HG03095 (cell line): Measurements from ENCODE around the gene C19orf47.

ENCODE experiments used
- ATAC-seq: cut with Tn5 transposase; IDR thresholded peaks from one replicate; pipeline ENCODE4 v1.9.1; 2021; ENCODE audit warnings: moderate library complexity; ENCODE audit not compliant: unreplicated experiment

C19orf47 gene, protein sequence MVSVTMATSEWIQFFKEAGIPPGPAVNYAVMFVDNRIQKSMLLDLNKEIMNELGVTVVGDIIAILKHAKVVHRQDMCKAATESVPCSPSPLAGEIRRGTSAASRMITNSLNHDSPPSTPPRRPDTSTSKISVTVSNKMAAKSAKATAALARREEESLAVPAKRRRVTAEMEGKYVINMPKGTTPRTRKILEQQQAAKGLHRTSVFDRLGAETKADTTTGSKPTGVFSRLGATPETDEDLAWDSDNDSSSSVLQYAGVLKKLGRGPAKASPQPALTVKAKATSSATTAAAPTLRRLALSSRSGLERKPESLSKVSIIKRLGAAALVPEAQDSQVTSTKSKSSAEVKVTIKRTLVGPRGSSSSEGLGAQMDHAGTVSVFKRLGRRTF

DNA sequence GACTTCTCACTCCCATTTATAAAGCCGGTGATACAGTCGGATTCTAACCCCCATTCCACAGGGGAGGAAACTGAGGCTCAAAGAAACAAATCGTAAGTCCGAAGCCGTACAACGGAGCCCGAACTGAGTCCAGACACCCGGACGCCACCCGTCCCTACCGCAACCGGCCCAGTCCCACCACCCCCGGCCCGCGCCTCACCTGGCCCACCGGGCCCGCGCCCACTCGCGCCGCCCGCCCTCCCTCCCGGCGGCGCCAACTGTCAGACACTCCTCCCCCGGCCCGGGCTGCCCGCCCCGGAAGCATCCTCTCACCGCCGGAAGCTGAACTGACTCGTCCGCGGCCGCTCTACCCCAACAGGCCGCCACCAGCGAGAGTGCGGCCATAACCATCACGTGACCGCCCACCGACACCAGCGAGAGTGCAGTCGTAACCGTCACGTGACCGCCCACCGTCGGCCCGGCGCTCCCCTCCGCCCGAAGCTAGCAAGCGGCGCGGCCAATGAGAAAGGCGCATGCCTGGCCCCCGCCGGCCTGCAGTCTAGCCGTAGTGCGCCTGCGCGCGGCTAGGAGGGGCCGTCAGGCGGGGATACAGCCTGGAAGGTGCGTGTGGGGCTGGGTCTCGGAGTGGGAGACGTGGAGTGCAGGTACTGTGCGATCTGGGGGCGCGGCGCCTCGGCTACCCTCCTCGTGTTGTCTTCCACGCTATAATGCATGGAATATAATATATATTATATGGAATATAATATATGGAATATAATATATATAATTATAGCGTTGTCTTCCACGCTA, at the start of gene C19orf47, which contains the start of gene PLD3:
Gene C19orf47, minus strand, starts transcription at position 273 of the 789 bp plus-strand sequence. CDS start 6,540 bp downstream, outside the sequence.
Gene PLD3, plus strand, starts transcription at position 571 of the 789 bp plus-strand sequence. CDS start 17,789 bp downstream, outside the sequence.
- peak; percentile 91 for ATAC-seq

DNA sequence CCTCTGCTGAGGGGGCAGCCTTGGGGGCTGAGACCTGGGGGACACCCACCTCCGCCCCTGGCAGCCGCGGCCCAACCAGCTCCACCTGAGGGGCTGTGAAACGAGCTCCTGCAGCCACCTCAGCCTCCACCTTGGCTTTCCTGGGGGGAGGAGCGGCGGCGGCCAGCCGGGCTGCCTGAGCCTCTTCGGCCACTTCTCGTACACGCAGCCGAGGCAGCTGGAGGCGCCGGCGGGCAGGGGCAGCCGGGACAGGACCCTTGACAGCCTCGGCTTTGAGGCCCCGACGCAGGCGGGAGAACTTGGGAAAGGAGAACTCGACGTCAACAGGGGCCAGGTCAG, 49.3 kb upstream of the C19orf47 start:
- ATAC-seq: no peak

DNA sequence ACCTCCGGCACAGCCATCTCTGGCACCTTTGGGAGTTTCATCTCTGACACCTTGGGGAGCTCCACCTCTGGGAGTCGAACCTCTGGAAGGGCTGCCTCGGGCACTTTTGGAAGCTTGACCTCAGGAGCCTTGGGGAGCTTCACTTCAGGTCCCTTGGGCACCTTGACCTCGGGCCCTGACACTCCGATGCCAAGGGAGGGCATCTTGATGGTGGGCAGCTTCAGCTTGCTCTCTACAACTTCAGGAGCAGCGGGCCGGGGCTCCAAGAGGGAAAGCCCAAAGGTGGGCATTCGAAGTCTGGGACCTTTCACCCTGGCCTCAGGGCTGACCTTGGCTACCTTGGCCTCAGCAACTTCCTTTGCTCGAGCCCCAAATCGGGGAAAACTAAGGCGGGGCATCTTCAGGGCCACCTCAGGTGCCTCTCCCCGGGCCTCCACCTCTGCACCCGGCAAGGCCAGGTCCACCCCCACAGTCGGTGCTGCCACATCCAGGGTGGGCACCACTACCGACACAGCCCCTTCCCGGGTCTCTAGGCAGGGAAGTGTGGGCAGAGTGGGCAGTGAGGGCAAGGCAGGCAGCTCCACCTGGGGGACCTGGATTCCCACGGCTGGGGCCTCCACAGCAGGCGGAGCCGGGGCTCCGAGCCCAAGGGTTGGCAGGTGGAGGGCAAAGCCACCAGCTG, 48.8 kb upstream of the C19orf47 start:
- no peak for ATAC-seq

DNA sequence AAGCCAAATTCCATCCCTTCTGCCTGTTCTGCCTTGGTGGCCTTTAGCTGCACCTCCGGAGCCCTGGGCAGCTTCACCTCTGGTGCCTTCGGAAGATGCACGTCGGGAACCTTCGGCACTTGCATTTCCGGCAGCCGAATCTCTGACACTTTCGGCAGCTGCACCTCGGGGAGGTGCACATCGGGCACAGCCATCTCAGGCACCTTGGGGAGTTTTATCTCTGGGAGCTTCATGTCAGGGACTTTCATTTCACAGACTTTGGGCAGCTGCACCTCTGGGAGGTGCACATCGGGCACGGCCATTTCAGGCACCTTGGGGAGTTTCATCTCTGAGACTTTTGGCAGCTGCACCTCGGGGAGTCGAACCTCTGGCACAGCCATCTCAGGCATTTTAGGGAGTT, 47.8 kb upstream of the C19orf47 start:
- ATAC-seq: no peak

DNA sequence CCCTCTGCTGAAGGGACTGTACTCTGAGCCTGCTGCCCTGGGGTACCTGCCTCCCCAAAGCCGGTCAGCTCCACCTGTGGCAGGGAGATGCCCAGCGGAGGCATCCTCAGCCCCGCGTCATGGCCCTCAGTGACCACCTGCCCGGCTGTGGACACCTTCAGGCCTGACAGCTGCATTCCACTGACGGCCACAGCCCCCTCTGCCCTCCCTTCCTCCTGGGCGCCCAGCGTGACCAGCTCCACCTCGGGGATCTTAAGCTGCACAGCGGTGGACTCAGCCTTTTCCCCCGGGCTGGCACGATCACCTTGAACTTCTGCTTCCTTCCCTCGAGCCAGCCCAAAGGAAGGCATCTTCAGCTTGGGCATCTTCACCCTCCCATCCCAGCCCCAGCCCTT, 46.6 kb upstream of the C19orf47 start:
- no peak for ATAC-seq

DNA sequence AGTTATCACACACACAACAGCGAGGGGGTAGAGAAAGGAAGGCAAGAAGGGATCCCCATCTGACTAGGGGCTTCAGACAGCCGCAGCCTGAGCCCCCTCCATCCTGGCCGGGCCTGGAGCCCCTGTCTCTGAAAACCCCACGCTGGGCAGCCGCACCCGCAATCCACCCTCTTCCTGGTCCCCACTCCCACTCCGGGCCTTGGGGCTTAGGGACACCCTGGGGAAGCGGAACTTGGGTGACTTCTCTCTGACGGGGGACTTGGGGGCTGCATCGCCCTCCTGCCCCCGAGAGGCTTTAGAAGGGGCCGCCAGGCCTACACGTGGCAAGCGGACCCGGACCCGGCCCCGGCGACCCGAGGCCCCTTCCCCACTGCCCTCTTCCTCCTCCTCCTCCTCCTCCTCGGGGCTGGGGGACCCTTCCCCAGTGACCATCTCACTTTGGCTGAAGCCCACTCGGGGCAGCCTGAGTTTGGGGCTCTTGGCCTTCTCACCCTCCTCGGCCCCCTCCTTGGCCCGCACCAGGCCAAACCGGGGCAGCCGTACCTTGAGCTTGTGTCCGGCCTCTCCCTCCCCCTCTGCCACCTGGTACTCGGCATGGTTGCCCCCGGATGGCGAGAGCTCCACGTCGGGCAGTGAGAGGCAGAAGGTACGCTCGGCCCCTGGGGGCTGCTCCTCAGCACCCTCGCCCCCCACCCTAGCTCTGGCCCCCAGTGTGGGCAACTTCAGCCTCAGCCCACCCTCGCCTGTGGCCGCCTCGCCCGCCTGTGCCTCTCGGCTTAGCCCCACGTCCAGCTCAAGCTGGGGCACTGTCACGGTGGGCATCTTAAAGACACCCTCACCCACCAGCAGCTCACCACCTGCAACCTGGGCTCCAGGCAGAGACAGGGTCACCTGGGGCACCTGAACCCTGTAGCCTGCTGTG, 46.0 kb upstream of the C19orf47 start:
- no peak for ATAC-seq

DNA sequence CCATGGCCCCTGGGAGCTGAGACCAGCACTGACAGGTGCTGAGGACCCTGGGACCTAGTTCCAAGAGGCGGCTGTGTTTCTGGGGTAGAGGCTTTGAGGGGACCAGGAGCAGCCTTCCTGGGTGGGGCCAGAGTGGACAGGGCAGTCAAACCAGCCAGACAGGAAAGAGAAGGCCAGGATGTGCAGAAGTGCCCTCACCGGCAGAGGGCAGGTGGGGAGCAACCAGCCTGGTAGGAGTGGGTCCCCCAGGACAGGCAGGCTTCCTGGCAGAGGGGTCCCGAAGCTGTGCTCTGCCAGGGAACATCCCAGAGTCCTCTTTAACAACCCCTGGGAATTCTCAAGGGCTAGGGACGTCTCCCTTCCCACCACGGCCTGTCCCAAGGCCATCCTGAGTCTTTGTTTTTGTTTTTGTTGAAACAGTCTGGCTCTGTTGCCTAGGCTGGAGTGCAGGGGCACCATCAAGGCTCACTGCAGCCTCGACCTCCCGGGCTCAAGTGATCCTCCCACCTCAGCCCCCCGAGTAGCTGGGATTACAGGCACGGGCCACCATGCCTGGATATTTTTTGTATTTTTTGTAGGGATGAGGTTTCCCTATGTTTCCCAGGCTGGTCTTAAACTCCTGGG, 44.8 kb upstream of the C19orf47 start:
- no peak for ATAC-seq

DNA sequence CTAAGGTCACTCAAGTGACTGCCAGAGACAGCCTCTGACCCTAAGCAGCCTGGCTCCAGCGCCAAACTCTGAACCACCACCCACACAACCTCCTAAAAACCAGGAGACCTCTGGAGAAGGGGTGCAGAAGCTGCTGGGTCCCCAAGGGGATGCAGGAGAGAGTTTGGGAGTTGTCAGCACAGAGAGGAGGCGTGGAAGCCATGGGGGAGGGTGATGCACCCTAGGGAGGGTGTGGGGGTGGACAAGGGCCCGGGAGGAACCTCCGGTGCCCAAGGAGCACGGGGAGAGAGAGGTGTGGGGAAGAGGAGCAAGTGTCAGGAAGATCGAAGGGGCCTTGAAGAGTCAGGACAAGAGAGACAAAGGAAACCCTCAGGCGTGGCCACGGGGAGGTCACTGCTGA, 43.9 kb upstream of the C19orf47 start:
- ATAC-seq: no peak

DNA sequence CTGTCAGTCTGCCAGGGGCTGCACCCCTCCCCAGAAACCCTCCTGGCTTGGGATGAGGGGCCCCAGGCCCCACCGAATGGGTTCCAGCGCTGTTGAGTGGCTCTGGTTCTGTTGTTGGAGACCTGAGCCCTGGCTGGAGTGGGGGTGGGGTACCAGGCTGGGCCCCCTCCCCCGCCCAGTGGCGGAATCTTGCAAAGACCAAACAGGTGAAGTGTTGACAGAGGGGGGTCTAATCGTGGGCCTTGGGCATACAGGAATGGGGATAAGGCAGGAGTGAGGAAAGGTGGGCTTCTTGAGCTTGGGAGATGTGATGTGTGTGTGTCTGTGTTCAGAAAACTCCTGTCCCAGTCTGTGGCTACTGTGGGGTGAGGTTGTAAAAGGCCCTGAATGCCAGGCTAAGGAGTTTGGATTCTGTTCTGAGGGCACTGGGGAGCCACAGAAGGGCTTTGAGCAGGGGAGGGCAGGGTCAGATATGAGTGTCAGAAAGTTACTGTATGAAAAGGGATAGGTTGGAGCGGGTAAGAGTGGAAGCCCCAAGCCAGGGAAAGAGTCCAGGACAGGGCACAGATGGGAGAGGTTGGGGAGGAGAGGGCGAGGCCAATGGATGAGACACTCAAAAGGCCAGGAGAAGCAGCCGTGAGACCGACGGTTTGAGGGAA, 42.0 kb upstream of the C19orf47 start, which contains the start of gene HIPK4:
Gene HIPK4, minus strand, starts transcription at position 98 of the 659 bp plus-strand sequence. CDS start 279 bp downstream, outside the sequence.
- ATAC-seq: no peak

DNA sequence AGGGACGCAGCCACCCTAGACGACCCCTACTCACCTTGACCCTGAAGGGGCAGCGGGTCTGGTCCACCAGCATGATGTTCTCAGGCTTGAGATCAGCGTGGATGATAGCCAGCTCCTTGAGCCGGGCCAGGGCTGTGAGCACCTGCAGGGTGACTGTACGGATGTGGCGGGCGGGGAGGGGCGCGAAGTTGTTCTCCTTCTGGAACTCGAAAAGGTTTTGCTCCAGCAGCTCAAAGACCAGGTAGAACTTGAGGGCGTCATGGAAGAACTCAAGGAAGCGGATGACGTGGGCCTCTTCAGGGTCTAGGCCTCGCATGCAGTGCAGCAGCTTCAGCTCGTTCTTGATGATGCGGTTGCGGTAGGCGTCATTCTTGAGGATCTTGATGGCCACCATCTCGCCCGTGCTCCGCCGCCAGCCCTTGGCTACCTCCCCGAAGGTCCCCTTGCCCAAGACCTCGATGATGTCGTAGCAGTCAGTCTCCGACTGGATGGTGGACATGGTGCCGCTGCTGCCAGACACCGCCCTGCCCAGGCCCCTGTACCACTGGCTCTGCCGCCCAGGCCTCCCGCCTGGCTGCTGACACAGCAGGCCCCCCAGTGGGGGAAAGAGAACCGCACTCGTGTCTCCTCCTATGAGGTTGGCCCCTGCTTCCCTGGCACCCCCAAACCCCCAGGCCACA, 41.3 kb upstream of the C19orf47 start:
- no peak for ATAC-seq

DNA sequence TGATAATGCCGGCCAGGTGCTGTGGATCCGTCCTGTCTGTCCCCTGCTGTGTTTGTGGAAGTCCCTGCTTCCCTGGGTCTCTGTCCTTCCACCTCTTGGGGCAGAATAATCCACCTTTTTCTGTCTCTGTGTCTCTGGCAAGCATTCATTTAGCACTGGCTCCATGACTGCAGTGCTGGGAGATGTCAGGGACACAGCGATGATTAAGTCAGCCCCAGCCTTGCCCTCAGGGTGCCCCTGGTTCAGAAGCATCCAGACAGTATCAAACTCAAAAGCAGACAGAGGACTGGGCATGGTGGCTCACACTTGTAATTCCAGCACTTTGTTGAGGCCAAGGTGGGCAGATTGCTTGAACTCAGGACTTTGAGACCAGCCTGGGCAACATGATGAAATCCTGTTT, 40.3 kb upstream of the C19orf47 start:
- no peak for ATAC-seq

DNA sequence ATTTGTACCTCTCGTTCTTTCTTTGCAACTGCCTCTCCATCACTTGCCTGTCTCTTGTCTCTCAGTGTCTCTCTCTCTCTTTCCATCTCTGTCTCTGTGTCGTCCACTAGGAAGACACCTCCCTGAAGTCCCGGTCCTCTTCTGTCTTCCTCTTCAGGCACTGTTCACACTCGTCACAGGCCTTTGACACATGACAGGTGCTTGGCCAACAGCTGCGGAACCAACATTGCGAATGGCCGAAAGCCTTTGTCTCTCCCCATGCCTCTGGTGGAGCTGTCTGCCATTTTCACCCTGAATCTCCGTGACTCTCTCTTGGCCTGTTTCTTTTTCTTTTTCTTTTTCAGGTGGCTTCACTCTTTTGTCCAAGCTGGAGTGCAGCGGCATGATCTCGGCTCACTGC, 39.0 kb upstream of the C19orf47 start:
- ATAC-seq: no peak

DNA sequence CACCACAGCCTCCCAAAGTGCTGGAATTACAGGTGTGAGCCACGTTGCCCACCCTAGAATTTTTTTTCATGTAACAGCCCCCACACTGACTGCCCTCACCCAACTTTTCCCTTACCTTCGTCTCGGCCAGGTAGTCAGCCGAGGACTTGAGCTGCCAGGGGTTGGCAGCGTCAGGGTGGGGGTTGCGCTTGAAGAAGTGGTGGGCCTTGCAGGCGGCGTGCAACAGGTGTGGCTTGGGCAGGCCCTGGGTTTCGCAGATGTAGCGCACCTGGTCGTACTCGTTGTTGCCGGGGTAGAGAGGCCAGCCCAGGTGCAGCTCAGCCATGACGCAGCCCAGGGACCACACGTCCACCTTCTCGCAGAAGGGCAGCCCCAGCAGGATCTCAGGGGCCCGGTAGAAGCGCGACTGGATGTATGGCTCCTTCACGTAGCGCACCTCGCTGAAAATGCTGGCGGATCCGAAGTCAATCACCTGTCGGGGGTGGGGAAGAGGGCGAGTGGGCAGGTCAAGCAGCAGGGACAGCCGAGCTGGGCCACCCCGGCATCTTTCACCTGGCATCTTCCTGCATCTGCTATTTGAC, 35.6 kb upstream of the C19orf47 start:
- ATAC-seq: no peak

DNA sequence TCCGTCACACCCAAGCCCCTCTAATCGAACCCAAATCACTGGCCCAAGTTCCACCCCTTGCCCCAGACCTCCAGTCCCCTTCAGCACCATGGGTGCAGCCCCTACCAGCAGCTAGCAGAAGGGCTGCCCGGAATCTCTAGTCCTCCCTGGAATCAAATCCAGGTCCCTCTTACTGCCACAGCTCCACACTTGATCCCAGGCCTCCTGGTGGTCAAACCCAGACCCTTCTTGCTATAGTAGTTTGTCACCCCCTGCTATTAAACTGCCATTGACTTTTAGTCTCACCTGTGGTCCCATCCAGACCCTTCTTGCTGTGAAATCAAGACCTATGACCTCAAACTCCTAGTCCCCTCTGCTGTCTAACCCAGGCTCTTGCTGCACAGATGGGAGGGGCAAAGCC, 33.1 kb upstream of the C19orf47 start:
- no peak for ATAC-seq

DNA sequence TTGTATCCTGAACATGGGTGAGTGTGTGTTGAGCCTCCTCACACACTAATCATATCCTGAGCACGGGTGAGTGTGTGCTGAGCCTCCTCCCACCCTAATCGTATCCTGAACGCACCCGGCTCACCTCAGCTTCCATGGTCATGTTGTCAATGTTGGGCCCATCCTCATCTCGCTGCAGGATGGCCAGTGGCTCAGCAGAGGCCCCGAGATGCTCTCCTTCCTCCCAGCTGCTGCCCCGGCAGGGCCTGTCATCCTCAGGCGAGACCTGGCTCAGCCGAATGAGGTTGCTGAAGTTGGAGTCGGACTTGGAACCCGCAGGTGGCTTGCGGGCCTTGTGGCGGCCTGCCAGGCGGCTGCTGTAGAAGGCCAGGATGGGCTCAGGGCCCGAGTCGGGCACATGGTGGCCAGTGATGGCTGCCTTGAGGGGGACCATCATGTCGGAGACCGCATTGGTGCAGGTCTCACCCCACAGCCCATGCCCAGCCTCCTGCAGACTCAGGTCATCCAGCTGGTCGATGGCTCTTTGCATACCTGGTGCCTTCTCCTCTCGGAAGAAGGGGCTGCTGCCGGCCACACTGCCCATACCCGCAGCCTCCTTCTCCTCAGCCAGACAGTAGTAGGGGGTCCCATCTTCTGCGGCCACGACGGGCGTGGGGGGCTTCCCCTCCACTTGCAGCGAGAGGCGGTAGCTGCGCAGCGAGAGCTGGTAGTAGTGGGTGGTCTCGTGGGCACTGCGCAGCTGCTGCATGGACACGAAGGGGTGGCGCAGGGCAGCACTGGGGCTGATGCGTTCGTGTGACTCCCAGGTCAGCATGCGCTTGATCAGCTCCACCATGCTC, 32.2 kb upstream of the C19orf47 start:
- ATAC-seq: no peak

DNA sequence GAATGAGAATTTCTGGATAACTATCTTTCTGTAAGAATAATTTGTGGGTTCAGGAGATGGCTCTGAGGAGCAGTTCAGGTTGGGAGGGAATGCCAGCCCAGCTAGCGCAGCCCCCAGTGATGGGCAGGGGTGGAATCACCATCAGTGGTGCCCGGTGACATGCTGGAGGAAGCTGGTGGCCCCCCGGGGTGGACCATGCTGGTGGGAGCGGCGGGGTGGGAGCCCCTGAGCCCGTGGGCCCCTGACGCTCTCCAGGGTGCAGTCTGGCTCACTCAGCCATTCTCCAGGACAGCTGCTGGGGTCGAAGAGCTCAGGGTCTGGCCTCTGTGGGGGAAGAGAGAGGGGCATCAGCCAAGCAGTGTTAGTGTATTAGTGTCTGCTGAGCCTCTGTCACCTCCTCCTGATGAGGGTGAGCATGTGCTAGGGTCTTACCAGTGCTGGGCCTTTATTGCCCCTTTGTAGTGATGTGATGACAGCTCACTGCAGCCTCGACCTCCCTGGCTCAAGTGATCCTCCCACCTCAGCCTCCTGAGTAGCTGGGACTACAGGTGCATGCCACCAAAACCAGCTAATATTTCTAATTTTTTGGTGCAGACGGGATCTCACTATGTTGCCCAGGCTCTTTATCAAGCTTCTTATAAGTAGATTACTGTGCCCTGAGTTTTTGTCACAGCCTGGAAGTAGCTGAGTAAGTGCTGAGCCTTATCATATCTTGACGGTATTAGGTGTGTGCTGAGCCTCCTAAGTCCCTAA, 31.4 kb upstream of the C19orf47 start:
- no peak for ATAC-seq

DNA sequence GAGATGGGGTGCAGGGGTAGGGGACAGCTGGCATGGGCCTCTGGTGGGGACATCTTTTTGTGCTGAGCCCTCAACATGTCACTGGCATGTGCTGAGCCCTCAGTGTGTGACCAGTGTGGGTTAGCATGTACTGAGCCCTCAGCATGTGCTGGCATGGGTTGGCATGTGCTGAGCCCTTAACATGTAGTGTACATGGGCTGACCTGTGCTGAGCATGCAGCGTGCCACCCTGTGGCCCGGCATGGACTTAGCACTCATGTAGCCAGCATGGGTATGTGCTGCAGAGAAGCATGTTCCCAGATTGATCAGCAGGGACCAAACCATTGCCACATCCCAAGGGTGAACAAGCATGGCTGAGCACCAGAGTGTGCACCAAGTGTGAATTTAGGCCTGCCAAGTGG, 30.3 kb upstream of the C19orf47 start:
- ATAC-seq: no peak
